H1 (cell line): ENCODE data around the gene GALNT18. TPM values are rescaled to one million over a fixed set of nuclear protein-coding genes. Genes with fewer than 3 reads are reported as not detected.

Source experiments
- CTCF ChIA-PET: fragments of 300-600 bp; sonication (Branson Sonifier 250); formaldehyde crosslinking; loops from one replicate; lab custom pipeline; 2021; ENCODE audit not compliant: partially characterized antibody; lab: Charles Lee
- POLR2A ChIA-PET: fragments of 300-600 bp; sonication (Branson Sonifier 250); formaldehyde crosslinking; loops from one replicate; lab custom pipeline; 2021; ENCODE audit warnings: inconsistent platforms; ENCODE audit not compliant: partially characterized antibody; lab: Charles Lee
- DNase-seq, 2 experiments: peaks; one replicate each; pipeline versions ENCODE4 v3.0.0 to v3.0.0-alpha.2; 2010 to 2022; ENCODE audit warnings: low spot score in 2 of 2, low read depth in 1 of 2, mixed read lengths in 1 of 2
- FAIRE-seq: peaks from 2 replicates; lab custom pipeline; 2011; peaks lifted over from hg19 to GRCh38; lab: Jason Lieb, UNC
- H2AFZ ChIP-seq: 2 replicates; pipeline ENCODE4 v1.8.1; 2012; ENCODE audit warnings: low read length, inconsistent platforms
- H2AK5ac ChIP-seq: 2 replicates; pipeline ENCODE4 v1.6.1; 2013; ENCODE audit warnings: low read depth, low read length
- H2BK120ac ChIP-seq: replicated peaks from 2 replicates; pipeline ENCODE3; 2013; ENCODE audit warnings: low read depth, low read length, inconsistent platforms
- H2BK12ac ChIP-seq: 2 replicates; pipeline ENCODE4 v1.6.1; 2013; ENCODE audit warnings: low read depth, low read length
- H2BK15ac ChIP-seq: 2 replicates; pipeline ENCODE4 v1.6.1; 2013; ENCODE audit warnings: low read length
- H2BK20ac ChIP-seq: 2 replicates; pipeline ENCODE4 v1.6.1; 2013; ENCODE audit warnings: low read length
- H2BK5ac ChIP-seq: 2 replicates; pipeline ENCODE4 v1.6.1; 2013; ENCODE audit warnings: low read depth, low read length
- H3K14ac ChIP-seq: 2 replicates; pipeline ENCODE4 v1.6.1; 2013; ENCODE audit warnings: inconsistent platforms; ENCODE audit not compliant: insufficient read length
- H3K18ac ChIP-seq: 2 replicates; pipeline ENCODE4 v1.6.1; 2013; ENCODE audit warnings: low read length; ENCODE audit errors: extremely low read depth
- H3K23ac ChIP-seq: 2 replicates; pipeline ENCODE4 v1.6.1; 2013; ENCODE audit warnings: inconsistent platforms; ENCODE audit not compliant: insufficient read length
- H3K23me2 ChIP-seq: 2 replicates; pipeline ENCODE4 v1.6.1; 2013; ENCODE audit warnings: low read depth, low read length
- H3K27ac ChIP-seq: 2 replicates; pipeline ENCODE4 v1.6.1; 2011; ENCODE audit warnings: low read depth, low read length, inconsistent platforms
- H3K27me3 ChIP-seq, 4 experiments: replicated peaks in 1 of 4; 1 replicate in 1 of 4; 2 replicates in 3 of 4; pipeline versions ENCODE4 v1.6.1 to v1.8.1; 2011 to 2013; ENCODE audit warnings: low read length in 3 of 4, mild to moderate bottlenecking in 3 of 4, inconsistent platforms in 2 of 4, mixed read lengths in 2 of 4, moderate library complexity in 1 of 4; ENCODE audit not compliant: control insufficient read depth in 3 of 4, insufficient read depth in 3 of 4; ENCODE audit errors: extremely low read depth in 1 of 4
- H3K36me3 ChIP-seq, 4 experiments: 2 replicates each; pipeline versions ENCODE4 v1.6.1 to v1.8.1; 2011 to 2013; ENCODE audit warnings: mild to moderate bottlenecking in 4 of 4, low read length in 3 of 4, moderate library complexity in 2 of 4, control low read depth in 1 of 4, inconsistent platforms in 1 of 4; ENCODE audit not compliant: insufficient read depth in 4 of 4, control insufficient read depth in 2 of 4
- H3K4ac ChIP-seq: replicated peaks from 2 replicates; pipeline ENCODE3; 2013; ENCODE audit warnings: low read length, low read depth, mixed read lengths, inconsistent platforms; ENCODE audit not compliant: insufficient read length
- H3K4me1 ChIP-seq, 4 experiments: replicated peaks in 1 of 4; 1 replicate in 1 of 4; 2 replicates in 3 of 4; pipeline versions ENCODE4 v1.6.1 to v1.8.1; 2011 to 2013; ENCODE audit warnings: low read length in 3 of 4, inconsistent platforms in 2 of 4, mixed read lengths in 1 of 4; ENCODE audit not compliant: insufficient read depth in 4 of 4, control insufficient read depth in 3 of 4
- H3K4me2 ChIP-seq, 2 experiments: 2 replicates each; pipeline versions ENCODE4 v1.6.1 to v1.8.1; 2011 to 2013; ENCODE audit warnings: low read depth in 2 of 2, low read length in 2 of 2, control low read depth in 1 of 2, inconsistent platforms in 1 of 2, mild to moderate bottlenecking in 1 of 2; ENCODE audit not compliant: insufficient read depth in 1 of 2
- H3K4me3 ChIP-seq, 4 experiments: fragments of 200-600, 300-600 bp in 1 of 4; sonication (generic), shearing (Covaris generic), sonication (Bioruptor Twin) in 1 of 4; 2 replicates each; pipeline versions ENCODE4 v1.5.1 to v1.8.1; 2011 to 2016; ENCODE audit warnings: low read length in 4 of 4, low read depth in 3 of 4, control low read depth in 2 of 4, inconsistent platforms in 2 of 4, mild to moderate bottlenecking in 2 of 4, mixed read lengths in 1 of 4, moderate library complexity in 1 of 4; ENCODE audit not compliant: insufficient read depth in 2 of 4; ENCODE audit errors: extremely low read depth in 1 of 4
- H3K56ac ChIP-seq: replicated peaks from 2 replicates; pipeline ENCODE3; 2013; ENCODE audit warnings: low read depth, mild to moderate bottlenecking, mixed read lengths, low read length, inconsistent platforms; ENCODE audit not compliant: insufficient read length
- H3K79me1 ChIP-seq: 2 replicates; pipeline ENCODE4 v1.6.1; 2013; ENCODE audit warnings: low read depth, low read length, control low read depth
- H3K79me2 ChIP-seq, 2 experiments: 2 replicates each; pipeline versions ENCODE4 v1.6.1 to v1.8.1; 2012 to 2013; ENCODE audit warnings: low read length in 2 of 2, mild to moderate bottlenecking in 2 of 2, inconsistent platforms in 1 of 2; ENCODE audit not compliant: insufficient read depth in 2 of 2, control insufficient read depth in 1 of 2
- H3K9ac ChIP-seq, 4 experiments: replicated peaks in 1 of 4; 1 replicate in 1 of 4; 2 replicates in 3 of 4; pipeline versions ENCODE4 v1.6.1 to v1.8.1; 2011 to 2013; ENCODE audit warnings: low read depth in 3 of 4, low read length in 3 of 4, control low read depth in 2 of 4, mild to moderate bottlenecking in 2 of 4, moderate library complexity in 2 of 4, inconsistent platforms in 1 of 4; ENCODE audit errors: extremely low read depth in 1 of 4
- H3K9me3 ChIP-seq, 2 experiments: 2 replicates each; pipeline versions ENCODE4 v1.6.1 to v1.8.1; 2012 to 2013; ENCODE audit warnings: mild to moderate bottlenecking in 2 of 2, moderate library complexity in 2 of 2, control low read depth in 1 of 2, inconsistent platforms in 1 of 2, low read depth in 1 of 2, low read length in 1 of 2, mixed read lengths in 1 of 2; ENCODE audit not compliant: insufficient read depth in 2 of 2
- H4K20me1 ChIP-seq, 2 experiments: replicated peaks in 1 of 2; 2 replicates each; pipeline versions ENCODE3 to v1.8.1; 2011 to 2013; ENCODE audit warnings: inconsistent platforms in 2 of 2, low read length in 2 of 2, mild to moderate bottlenecking in 1 of 2; ENCODE audit not compliant: insufficient read depth in 2 of 2, control insufficient read depth in 1 of 2
- H4K5ac ChIP-seq: 2 replicates; pipeline ENCODE4 v1.6.1; 2013; ENCODE audit warnings: low read length, low read depth, mixed read lengths, inconsistent platforms; ENCODE audit not compliant: insufficient read length
- H4K8ac ChIP-seq: 2 replicates; pipeline ENCODE4 v1.8.0; 2013; ENCODE audit warnings: mild to moderate bottlenecking, moderate library complexity, low read length, inconsistent platforms; ENCODE audit not compliant: insufficient read depth; ENCODE audit errors: extremely low read depth
- H4K91ac ChIP-seq: replicated peaks from 2 replicates; pipeline ENCODE3; 2013; ENCODE audit warnings: low read length, mixed read lengths, inconsistent platforms; ENCODE audit not compliant: insufficient read length
- CHD1 ChIP-seq: IDR thresholded peaks from 2 replicates; pipeline ENCODE4 v1.6.1; 2012; ENCODE audit warnings: low read depth, low read length, improper control_type of control experiment
- GABPA ChIP-seq: IDR thresholded peaks from 2 replicates; pipeline ENCODE4 v1.6.1; 2011; ENCODE audit warnings: mild to moderate bottlenecking, low read length, moderate library complexity, borderline replicate concordance; ENCODE audit not compliant: insufficient read depth
- POLR2A ChIP-seq, 2 experiments: IDR thresholded peaks; 1 replicate in 1 of 2; 2 replicates in 1 of 2; pipeline ENCODE4 v1.6.1; 2011; ENCODE audit warnings: low read depth in 2 of 2, low read length in 2 of 2, mild to moderate bottlenecking in 2 of 2; ENCODE audit errors: control extremely low read depth in 1 of 2
- SP4 ChIP-seq: IDR thresholded peaks from 2 replicates; pipeline ENCODE4 v1.6.1; 2012; ENCODE audit warnings: low read length, inconsistent platforms
- WGBS, 2 experiments: shearing (Covaris generic) in 1 of 2; methylation state at CpG; one replicate each; pipeline versions ENCODE4 v1.1.6 to v1.1.7; 2013 to 2015; ENCODE audit warnings: low lambda C conversion rate in 2 of 2, mixed read lengths in 2 of 2, inconsistent platforms in 1 of 2, low coverage in 1 of 2, missing lambda C conversion rate in 1 of 2; ENCODE audit not compliant: insufficient replicate concordance in 2 of 2, insufficient coverage in 1 of 2, insufficient read length in 1 of 2; ENCODE audit errors: extremely low coverage in 1 of 2, missing lambda C conversion rate in 1 of 2; 5-methylcytosine and 5-hydroxymethylcytosine counted together
- polyA plus RNA-seq, 7 experiments: library from polyadenylated mRNA; depleted of rRNA in 3 of 7; stranded (reverse) in 5 of 7; unstranded in 2 of 7; fragments of >200 nt in 5 of 7; fragments of 200-250 nt in 2 of 7; gene quantifications; 1 replicate in 5 of 7; 2 replicates in 1 of 7; 4 replicates in 1 of 7; pipeline versions ENCODE4 v1.2.1 to v1.2.3, GENCODE V29; 2011 to 2013; ENCODE audit warnings: missing spikeins in 2 of 7, mixed read lengths in 2 of 7
- total RNA-seq: library from RNA; stranded (reverse); fragmentation: NEBNext Ultra II Directional; extraction: Animal tissue kit (Norgen Biotek cat#: 25700); gene quantifications from 2 replicates; pipeline ENCODE4 v1.2.1, GENCODE V29; 2021

GALNT18 gene
- total and polyA plus RNA-seq, 2 of the 8 experiments (the other 6 are each of a cell fraction or from before 2014, with no cell fraction given): 6.0 to 9.4 TPM

DNA sequence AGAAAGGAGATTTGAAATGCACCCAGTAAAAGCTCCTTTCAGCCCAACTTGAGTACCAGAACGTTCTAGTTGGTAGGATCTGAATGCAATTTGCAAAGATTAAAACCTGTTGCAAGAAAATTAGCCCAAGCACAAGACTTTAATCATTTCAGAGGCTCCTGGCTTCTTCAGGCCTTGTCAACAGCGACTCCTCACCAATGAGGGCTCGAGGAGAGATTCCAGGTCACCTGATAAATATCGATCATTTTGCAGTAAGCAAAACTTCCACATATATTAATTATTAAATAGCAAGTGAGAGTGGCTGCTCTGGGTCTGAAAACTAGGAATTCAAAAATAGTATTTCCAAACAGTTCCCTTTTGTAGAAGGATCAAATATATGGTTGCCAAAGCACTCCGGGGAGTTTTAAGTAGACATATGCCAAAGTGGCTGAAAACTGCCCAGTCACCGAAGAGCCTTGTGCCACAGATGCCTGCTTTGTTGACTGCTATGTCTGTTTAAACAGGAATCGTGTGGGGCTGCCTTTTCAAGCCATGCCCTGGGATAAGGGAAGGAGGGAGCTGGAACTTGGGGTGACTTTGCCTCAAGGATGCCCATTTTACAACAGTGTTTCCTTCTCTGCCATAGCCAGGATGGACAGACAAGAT, 332.7 kb downstream of the GALNT18 start:
- Histone ChIP-seq H2BK120ac (no peak overlapping the region), H3K79me2 (no peaks in the 10 kb centered on the region), H3K14ac (no peak overlapping the region), H2BK15ac (no peak overlapping the region), H3K56ac (no peak overlapping the region), H3K79me1 (no peaks in the 10 kb centered on the region), H3K4ac (no peak overlapping the region), H3K27ac (no peak overlapping the region), H3K23ac (no peak overlapping the region), H2BK20ac (no peak overlapping the region), H3K4me3 (no peak overlapping the region), H3K9me3 (no peaks in the 10 kb centered on the region), H3K23me2 (no peaks in the 10 kb centered on the region), H3K36me3 (no peaks in the 10 kb centered on the region), H4K20me1 (no peaks in the 10 kb centered on the region), H4K91ac (no peak overlapping the region), H2BK5ac (no peak overlapping the region), H3K18ac (no peak overlapping the region), H2AFZ (no peak overlapping the region), H3K9ac (no peak overlapping the region), H4K5ac (no peak overlapping the region), H3K27me3 (no peaks in the 10 kb centered on the region), H3K4me1 (no peaks in the 10 kb centered on the region), H4K8ac (no peak overlapping the region), H3K4me2 (no peak overlapping the region), H2BK12ac (no peak overlapping the region), H2AK5ac (no peak overlapping the region)
- 90% methylated on average over 7 of the region's 7 CpGs; no CpG with 5 or more reads in 1 of the 2 experiments for WGBS, 2 experiments
- no peak for DNase-seq
- POLR2A ChIA-PET: no interaction called here
- CTCF ChIA-PET: interaction anchor here (1.7 kb wide), 1 partner anchor 12 kb away, joined by 4 read pairs; no protein-coding TSS in a partner anchor
- no peak for FAIRE-seq
- TF ChIP-seq SP4 (no peak), GABPA (no peak), CHD1 (no peak), POLR2A (IDR thresholded peaks at IDR 0.05; ENCODE audit: control extremely low read depth in 1 of 2, low read depth in 2 of 2, low read length in 2 of 2) (no peak)
